ENCODE results near the gene QSER1.

The QSER1 gene

GRCh38 chr11:32890843-32891656 lies 1.6 kb upstream of the QSER1 start:
- DNase-seq: no peak

GRCh38 chr11:32891657-32892354 lies 805 bp upstream of the QSER1 start:
- no peak for DNase-seq

- peak in 5 of 56 donors; percentile 53 to 68 (median 64) for DNase-seq
These were observed 407 bp downstream of the QSER1 start for GRCh38 chr11:32893093-32893342.

- DNase-seq: peak in 48 of 56 donors; percentile 23 to 74 (median 58)
These were observed 935 bp downstream of the QSER1 start for GRCh38 chr11:32893343-32894148.

- peak in 19 of 56 donors; percentile 2 to 37 (median 21) for DNase-seq
These were observed 1.7 kb downstream of the QSER1 start for GRCh38 chr11:32894149-32894827.

- no peak for DNase-seq
These were observed 2.3 kb downstream of the QSER1 start for GRCh38 chr11:32894921-32895320.

- no peak for DNase-seq
These were observed 2.9 kb downstream of the QSER1 start for GRCh38 chr11:32895471-32895870.

GRCh38 chr11:32897103-32897502 lies 4.5 kb downstream of the QSER1 start:
- DNase-seq: no peak

GRCh38 chr11:32899438-32899837 lies 6.8 kb downstream of the QSER1 start:
- DNase-seq: no peak

GRCh38 chr11:32902089-32902665 lies 9.6 kb downstream of the QSER1 start:
- DNase-seq: no peak

- DNase-seq: no peak
These were observed 12.5 kb downstream of the QSER1 start for GRCh38 chr11:32905028-32905667.

- no peak for DNase-seq
These were observed 16.0 kb downstream of the QSER1 start for GRCh38 chr11:32908619-32909018.

- DNase-seq: no peak
These were observed 18.8 kb downstream of the QSER1 start for GRCh38 chr11:32911413-32911812.

GRCh38 chr11:32913445-32913844 lies 20.8 kb downstream of the QSER1 start:
- DNase-seq: no peak

GRCh38 chr11:32916361-32916760 lies 23.8 kb downstream of the QSER1 start:
- no peak for DNase-seq

GRCh38 chr11:32916994-32917393 lies 24.4 kb downstream of the QSER1 start:
- DNase-seq: no peak

- DNase-seq: peak in 1 of 56 donors; percentile 5
These were observed 25.8 kb downstream of the QSER1 start for GRCh38 chr11:32918427-32918826.

- DNase-seq: no peak
These were observed 26.7 kb downstream of the QSER1 start for GRCh38 chr11:32919338-32919737.

- no peak for DNase-seq
These were observed 28.0 kb downstream of the QSER1 start for GRCh38 chr11:32920570-32920969.

- DNase-seq: no peak
These were observed 28.6 kb downstream of the QSER1 start for GRCh38 chr11:32921204-32921603.

- DNase-seq: no peak
These were observed 39.0 kb downstream of the QSER1 start for GRCh38 chr11:32931606-32932005.
